BLaER1 treated with 17β-estradiol and CSF1 and Interleukin-3, amounts not matched to agents 10 nM and 100 nM (cell line): ENCODE data around the gene GPR55.
"Not testable (repeated sequence)": the region's sequence is repeated elsewhere in the genome, so short reads cannot be mapped to it uniquely, and the experiment has no call there.

Experiments used
- H3K27ac ChIP-seq, 11 experiments: shearing (Covaris generic); formaldehyde crosslinking; 2 replicates each; pipeline ENCODE4 v1.8.1; 2022
- H3K27me3 ChIP-seq, 11 experiments: shearing (Covaris generic); formaldehyde crosslinking; 2 replicates each; pipeline ENCODE4 v1.8.1; 2022
- H3K36me3 ChIP-seq, 11 experiments: shearing (Covaris generic); formaldehyde crosslinking; 2 replicates each; pipeline ENCODE4 v1.8.1; 2022
- H3K4me1 ChIP-seq, 10 experiments: shearing (Covaris generic); formaldehyde crosslinking; 2 replicates each; pipeline ENCODE4 v1.8.1; 2022
- H3K4me2 ChIP-seq, 11 experiments: shearing (Covaris generic); formaldehyde crosslinking; 2 replicates each; pipeline ENCODE4 v1.8.1; 2022
- H3K4me3 ChIP-seq, 10 experiments: shearing (Covaris generic); formaldehyde crosslinking; 2 replicates each; pipeline ENCODE4 v1.8.1; 2022
- H3K9ac ChIP-seq, 11 experiments: shearing (Covaris generic); formaldehyde crosslinking; 2 replicates each; pipeline ENCODE4 v1.8.1; 2022
- H3K9me3 ChIP-seq, 11 experiments: shearing (Covaris generic); formaldehyde crosslinking; replicated peaks in 1 of 11; 2 replicates each; pipeline ENCODE4 v1.8.1; 2022
- H4K20me1 ChIP-seq, 11 experiments: shearing (Covaris generic); formaldehyde crosslinking; 2 replicates each; pipeline ENCODE4 v1.8.1; 2022
- Cebpa-rat ChIP-seq, 11 experiments: shearing (Covaris generic); IDR thresholded peaks; 2 replicates each; pipeline ENCODE4 v1.8.1; 2022

Gene GPR55

GRCh38 chr2:230939691-230940470 is 14.8 kb upstream of the GPR55 start:
- H3K27ac ChIP-seq, result no peak overlapping the region
- peaks cover 0 to 10% (median 0%) of the 10 kb centered on the region in 11 experiments; a peak in 1 of 22 replicates for H3K36me3 ChIP-seq

DNA sequence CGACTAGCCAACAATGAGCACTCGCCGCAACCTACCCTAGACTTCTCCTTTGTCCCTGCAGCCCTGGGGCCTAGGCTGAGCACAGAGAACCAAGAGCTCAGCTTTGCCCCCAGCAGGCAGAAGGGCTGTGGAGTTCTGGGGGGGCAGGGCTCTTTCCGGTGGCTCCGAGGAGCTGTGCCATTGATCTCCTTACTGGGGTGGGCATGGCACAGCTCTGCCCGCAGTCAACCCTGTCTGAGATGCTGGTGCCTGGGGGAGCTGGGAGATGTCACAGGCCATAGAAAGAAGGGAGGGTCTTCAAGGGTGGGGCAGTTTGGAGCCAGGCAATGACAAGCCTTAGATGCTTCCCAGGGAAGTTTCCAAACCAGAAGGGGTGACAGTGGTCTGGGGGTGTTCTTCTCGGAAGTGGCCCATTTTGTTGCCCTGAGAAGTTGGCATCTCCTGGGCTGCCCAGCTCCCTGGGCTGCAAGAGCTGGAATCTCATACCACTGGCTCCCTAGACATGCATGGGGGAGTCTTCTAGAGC is 14.1 kb upstream of the GPR55 start:
- H3K4me1 ChIP-seq, result peaks cover 12 to 39% (median 21%) of the 10 kb centered on the region in 10 experiments
- H3K9ac ChIP-seq, result no peak overlapping the region
- H3K27ac ChIP-seq, result no peak overlapping the region; a peak in 1 of 22 replicates
- H4K20me1 ChIP-seq, result no peaks in the 10 kb centered on the region
- no peak for TF ChIP-seq Cebpa-rat (IDR thresholded peaks at IDR 0.05)
- H3K9me3 ChIP-seq, result peaks cover 28 to 42% (median 35%) of the 10 kb centered on the region in 11 experiments
- H3K27me3 ChIP-seq, result no peaks in the 10 kb centered on the region
- H3K4me2 ChIP-seq, result peak overlapping the region in 1 of 11 experiments; percentile 44; a peak in 1 of 22 replicates
- peaks cover 0 to 10% (median 0%) of the 10 kb centered on the region in 11 experiments; a peak in 1 of 22 replicates for H3K36me3 ChIP-seq
- H3K4me3 ChIP-seq, result no peak overlapping the region

More at GRCh38 chr2:230939691-230940470, 14.8 kb upstream of the GPR55 start:
- H3K4me1 ChIP-seq, result peaks cover 5 to 33% (median 18%) of the 10 kb centered on the region in 10 experiments
- no peaks in the 10 kb centered on the region for H4K20me1 ChIP-seq
- H3K27me3 ChIP-seq, result no peaks in the 10 kb centered on the region
- no peak for TF ChIP-seq Cebpa-rat (IDR thresholded peaks at IDR 0.05)
- H3K9ac ChIP-seq, result no peak overlapping the region
- H3K4me3 ChIP-seq, result no peak overlapping the region
- H3K9me3 ChIP-seq, result peaks cover 28 to 42% (median 35%) of the 10 kb centered on the region in 11 experiments
- H3K4me2 ChIP-seq, result no peak overlapping the region

GRCh38 chr2:230938516-230939065 is 13.5 kb upstream of the GPR55 start:
- no peak for TF ChIP-seq Cebpa-rat (IDR thresholded peaks at IDR 0.05)
- no peaks in the 10 kb centered on the region for H3K27me3 ChIP-seq
- peaks cover 9 to 39% (median 24%) of the 10 kb centered on the region in 10 experiments for H3K4me1 ChIP-seq
- peaks cover 0 to 10% (median 0%) of the 10 kb centered on the region in 11 experiments; a peak in 1 of 22 replicates for H3K36me3 ChIP-seq
- H3K9me3 ChIP-seq, result peaks cover 28 to 42% (median 35%) of the 10 kb centered on the region in 11 experiments
- peak overlapping the region in 3 of 11 experiments; percentile 18 to 44 (median 37); a peak in 4 of 22 replicates for H3K4me2 ChIP-seq
- no peak overlapping the region for H3K9ac ChIP-seq
- no peaks in the 10 kb centered on the region for H4K20me1 ChIP-seq
- H3K4me3 ChIP-seq, result no peak overlapping the region
- H3K27ac ChIP-seq, result no peak overlapping the region

- peaks cover 28 to 42% (median 35%) of the 10 kb centered on the region in 11 experiments for H3K9me3 ChIP-seq
- H3K4me1 ChIP-seq, result peaks cover 9 to 39% (median 25%) of the 10 kb centered on the region in 10 experiments
- peak overlapping the region in 4 of 11 experiments; percentile 14 to 44 (median 28); a peak in 5 of 22 replicates for H3K4me2 ChIP-seq
- no peak overlapping the region for H3K27ac ChIP-seq
- H3K27me3 ChIP-seq, result no peaks in the 10 kb centered on the region
- H3K4me3 ChIP-seq, result no peak overlapping the region
- no peak overlapping the region for H3K9ac ChIP-seq
- TF ChIP-seq Cebpa-rat (IDR thresholded peaks at IDR 0.05), result no peak
- no peaks in the 10 kb centered on the region for H4K20me1 ChIP-seq
- peaks cover 0 to 10% (median 0%) of the 10 kb centered on the region in 11 experiments; a peak in 1 of 22 replicates for H3K36me3 ChIP-seq
These were observed 13.1 kb upstream of the GPR55 start for GRCh38 chr2:230938098-230938497.

DNA sequence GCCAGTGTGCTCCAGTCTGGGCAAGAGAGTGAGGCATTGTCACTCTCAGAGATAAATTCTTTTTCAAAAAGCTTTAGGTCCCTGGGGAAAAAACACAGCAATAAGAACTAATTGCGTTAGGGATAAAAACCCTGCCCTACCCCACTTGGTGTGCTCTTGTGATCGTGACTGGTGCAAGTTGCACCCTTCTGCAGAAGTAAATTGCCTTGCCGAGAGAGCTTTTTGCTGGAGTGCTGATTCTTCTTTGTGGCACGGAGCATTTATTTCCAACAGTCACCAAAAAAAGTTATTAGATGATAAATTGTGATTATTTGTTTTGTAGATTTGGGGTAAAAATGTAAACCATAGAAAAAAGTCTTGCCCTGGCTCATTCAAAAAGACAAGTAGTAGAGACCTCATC is 12.3 kb upstream of the GPR55 start:
- Histone ChIP-seq H3K27ac (no peak overlapping the region), H3K4me3 (peak overlapping the region in 1 of 10 experiments; percentile 22; a peak in 1 of 20 replicates), H4K20me1 (no peaks in the 10 kb centered on the region), H3K9me3 (peaks cover 28 to 42% (median 35%) of the 10 kb centered on the region in 11 experiments), H3K4me2 (no peak overlapping the region), H3K36me3 (peaks cover 0 to 10% (median 0%) of the 10 kb centered on the region in 11 experiments; a peak in 1 of 22 replicates), H3K4me1 (peaks cover 13 to 43% (median 32%) of the 10 kb centered on the region in 10 experiments), H3K9ac (no peak overlapping the region), H3K27me3 (no peaks in the 10 kb centered on the region)
- no peak for TF ChIP-seq Cebpa-rat (IDR thresholded peaks at IDR 0.05)

GRCh38 chr2:230936243-230936642 is 11.2 kb upstream of the GPR55 start:
- not testable (repeated sequence) for H3K4me3 ChIP-seq, H4K20me1 ChIP-seq, H3K4me2 ChIP-seq, H3K9ac ChIP-seq, H3K27ac ChIP-seq, H3K27me3 ChIP-seq
- peaks cover 28 to 42% (median 35%) of the 10 kb centered on the region in 11 experiments for H3K9me3 ChIP-seq
- peaks cover 15 to 55% (median 41%) of the 10 kb centered on the region in 10 experiments for H3K4me1 ChIP-seq
- H3K36me3 ChIP-seq, result peaks cover 0 to 10% (median 0%) of the 10 kb centered on the region in 11 experiments; a peak in 1 of 22 replicates

DNA sequence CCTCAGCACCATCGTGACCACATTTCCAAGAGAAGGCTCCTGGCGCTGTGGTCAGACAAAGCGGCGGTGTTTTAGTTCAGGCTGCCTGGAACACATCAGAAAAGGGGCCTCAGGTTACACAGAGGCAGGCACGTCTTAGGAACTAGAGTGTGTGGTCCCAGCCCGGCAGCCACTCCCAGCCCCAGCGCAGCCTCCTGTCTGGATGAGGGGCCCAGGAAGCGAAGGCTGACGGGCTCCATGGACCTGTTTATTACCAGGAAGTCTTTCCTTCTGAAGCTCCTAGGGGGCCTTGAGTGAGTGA is 10.0 kb upstream of the GPR55 start:
- Histone ChIP-seq H3K4me3 (no peak overlapping the region), H3K27me3 (no peaks in the 10 kb centered on the region), H3K9me3 (peaks cover 28 to 42% (median 35%) of the 10 kb centered on the region in 11 experiments), H4K20me1 (no peaks in the 10 kb centered on the region), H3K4me1 (peaks cover 15 to 65% (median 48%) of the 10 kb centered on the region in 10 experiments), H3K4me2 (peak overlapping the region in 9 of 11 experiments; percentile 10 to 74 (median 65); a peak in 17 of 22 replicates), H3K9ac (peak overlapping the region in 2 of 11 experiments; percentile 16 to 18; a peak in 1 of 22 replicates), H3K27ac (peak overlapping the region in 3 of 11 experiments; percentile 13 to 34 (median 19); a peak in 3 of 22 replicates), H3K36me3 (peaks cover 0 to 10% (median 0%) of the 10 kb centered on the region in 11 experiments; a peak in 1 of 22 replicates)
- TF ChIP-seq Cebpa-rat (IDR thresholded peaks at IDR 0.05), result no peak

- Histone ChIP-seq H3K4me3 (no peak overlapping the region), H3K4me2 (peak overlapping the region in 9 of 11 experiments; percentile 10 to 74 (median 65); a peak in 17 of 22 replicates), H3K27me3 (no peaks in the 10 kb centered on the region), H3K36me3 (peaks cover 0 to 10% (median 0%) of the 10 kb centered on the region in 11 experiments; a peak in 1 of 22 replicates), H3K9ac (peak overlapping the region in 2 of 11 experiments; percentile 18 to 33; a peak in 4 of 22 replicates), H3K27ac (peak overlapping the region in 3 of 11 experiments; percentile 13 to 34 (median 19); a peak in 3 of 22 replicates), H4K20me1 (no peaks in the 10 kb centered on the region), H3K9me3 (peaks cover 28 to 42% (median 35%) of the 10 kb centered on the region in 11 experiments), H3K4me1 (peaks cover 15 to 66% (median 53%) of the 10 kb centered on the region in 10 experiments)
- TF ChIP-seq Cebpa-rat (IDR thresholded peaks at IDR 0.05), result no peak
These were observed 9.4 kb upstream of the GPR55 start for GRCh38 chr2:230934231-230935129.
